Spleen (tissue), 11 donors: Measurements from ENCODE around the gene PDGFC. TPM values are rescaled to one million over a fixed set of nuclear protein-coding genes. Genes with fewer than 3 reads are reported as not detected.
A peak's percentile ranks its signal among the peaks of the same experiment; 100 is the strongest.

Source experiments
- DNase-seq: peaks from one replicate; pipeline ENCODE4 v3.0.0-alpha.2; 2020
- H3K27ac ChIP-seq, 8 donors: fragments of 200-600 bp; sonication (generic) in 7 of 8; 1 replicate in 4 of 8; 2 replicates in 4 of 8; pipeline versions ENCODE4 v1.5.0 to v1.8.0; 2016 to 2021; ENCODE audit warnings: inconsistent platforms in 4 of 8, mild to moderate bottlenecking in 4 of 8, moderate library complexity in 1 of 8
- H3K27me3 ChIP-seq, 7 donors: fragments of 200-600 bp; sonication (generic) in 6 of 7; replicated peaks in 1 of 7; 1 replicate in 4 of 7; 2 replicates in 3 of 7; pipeline versions ENCODE4 v1.5.0 to v1.8.0; 2016 to 2021; ENCODE audit warnings: inconsistent platforms in 3 of 7, mild to moderate bottlenecking in 1 of 7
- H3K36me3 ChIP-seq, 6 donors: fragments of 200-600 bp; sonication (generic) in 5 of 6; 1 replicate in 4 of 6; 2 replicates in 2 of 6; pipeline versions ENCODE4 v1.5.0 to v1.8.0; 2016 to 2021; ENCODE audit warnings: inconsistent platforms in 2 of 6
- H3K4me1 ChIP-seq, 6 donors: fragments of 200-600 bp; sonication (generic) in 5 of 6; 1 replicate in 3 of 6; 2 replicates in 3 of 6; pipeline versions ENCODE4 v1.5.0 to v1.8.0; 2016 to 2021; ENCODE audit warnings: inconsistent platforms in 3 of 6
- H3K4me3 ChIP-seq, 8 donors: fragments of 200-600 bp; sonication (generic) in 7 of 8; 1 replicate in 4 of 8; 2 replicates in 4 of 8; pipeline versions ENCODE4 v1.5.0 to v1.8.0; 2016 to 2021; ENCODE audit warnings: inconsistent platforms in 4 of 8, mild to moderate bottlenecking in 4 of 8, moderate library complexity in 2 of 8
- H3K9me3 ChIP-seq, 8 donors: fragments of 200-600 bp; sonication (generic) in 7 of 8; 1 replicate in 4 of 8; 2 replicates in 4 of 8; pipeline versions ENCODE4 v1.5.0 to v1.8.0; 2016 to 2021; ENCODE audit warnings: inconsistent platforms in 4 of 8
- POLR2A ChIP-seq, 3 donors: fragments of 450-650 bp; IDR thresholded peaks; one replicate each; pipeline ENCODE4 v1.5.1; 2017; ENCODE audit warnings: antibody characterized with exemption in 3 of 3, mild to moderate bottlenecking in 1 of 3
- POLR2AphosphoS5 ChIP-seq, 3 donors: sonication (generic); formaldehyde crosslinking; IDR thresholded peaks; one replicate each; pipeline ENCODE4 v1.5.1; 2017; ENCODE audit warnings: antibody characterized with exemption in 3 of 3
- WGBS, 5 donors: extraction: QIAGEN DNeasy Blood & Tissue Kit in 3 of 5; methylation state at CpG; one replicate each; pipeline versions ENCODE4 v1.1.5 to v1.1.7; 2013 to 2018; 5-methylcytosine and 5-hydroxymethylcytosine counted together
- intact Hi-C: fragments of 100-400 bp; cut with DNase I; formaldehyde crosslinking; loops from one replicate; pipeline ENCODE4 v1.15.0; 2023; ENCODE audit warnings: low total_unique reads
- polyA plus RNA-seq, 3 donors: library from polyadenylated mRNA; stranded (reverse); fragments of 200-250 nt; gene quantifications; one replicate each; pipeline ENCODE4 v1.2.1, GENCODE V29; 2013
- total RNA-seq, 7 donors: library from RNA; depleted of rRNA in 3 of 7; stranded (reverse); fragments of >200 nt in 3 of 7; fragmentation: NEBNext Ultra II Directional in 4 of 7; extraction: Animal tissue kit (Norgen Biotek cat#: 25700) in 4 of 7; gene quantifications; one replicate each; pipeline versions ENCODE4 v1.1.0 to v1.2.1, GENCODE V29; 2016 to 2021
- TF ChIP-seq, protein P1 (sequence below), 11 experiments: fragments of 200-600 bp in 7 of 11; fragments of 450-650 bp in 4 of 11; sonication (generic) in 4 of 11; IDR thresholded peaks in 8 of 11; conservative IDR thresholded peaks in 3 of 11; 1 replicate in 7 of 11; 2 replicates in 4 of 11; pipeline versions ENCODE4 v1.4.0 to v1.8.0; 2016 to 2021; ENCODE audit warnings: antibody characterized with exemption in 11 of 11, inconsistent platforms in 4 of 11, mild to moderate bottlenecking in 1 of 11
- donor health status: healthy with polysubstance abuse.
- donor health status: DM: no; HTN: no; CAD: no; lungs with moderate emphysema.
- donor health status: DM: no; HTN: no; CAD: no.
- donor health status: Bipolar disorder and iron deficiency.
- donor health status: healthy.
- donor health status: DM: no; HTN: no; CAD: no.
- donor health status: DM: yes; HTN: yes; CAD: no.

Gene PDGFC
- total and polyA plus RNA-seq, 10 donors: 1.6 to 24.7 (median 14.8) TPM

DNA sequence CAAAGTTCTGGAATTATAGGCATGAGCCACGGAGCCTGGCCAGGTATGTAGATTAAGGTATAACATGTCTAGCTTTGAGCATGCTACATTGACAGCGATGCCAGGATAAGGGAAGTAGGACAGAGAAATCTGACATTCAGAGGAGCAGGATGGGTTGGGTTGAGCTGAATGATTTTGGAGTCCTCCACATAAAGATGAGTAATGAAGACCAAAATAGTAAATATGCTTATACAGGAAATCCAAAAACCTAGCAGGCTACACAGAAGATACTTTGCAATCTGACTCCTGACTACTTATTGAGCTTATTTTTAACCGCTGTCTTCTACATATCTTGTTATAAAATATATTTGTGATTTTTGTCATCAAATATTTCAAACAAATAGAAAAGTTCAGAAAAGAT, 69.7 kb downstream of the PDGFC start:
- TF ChIP-seq, protein P1, sequence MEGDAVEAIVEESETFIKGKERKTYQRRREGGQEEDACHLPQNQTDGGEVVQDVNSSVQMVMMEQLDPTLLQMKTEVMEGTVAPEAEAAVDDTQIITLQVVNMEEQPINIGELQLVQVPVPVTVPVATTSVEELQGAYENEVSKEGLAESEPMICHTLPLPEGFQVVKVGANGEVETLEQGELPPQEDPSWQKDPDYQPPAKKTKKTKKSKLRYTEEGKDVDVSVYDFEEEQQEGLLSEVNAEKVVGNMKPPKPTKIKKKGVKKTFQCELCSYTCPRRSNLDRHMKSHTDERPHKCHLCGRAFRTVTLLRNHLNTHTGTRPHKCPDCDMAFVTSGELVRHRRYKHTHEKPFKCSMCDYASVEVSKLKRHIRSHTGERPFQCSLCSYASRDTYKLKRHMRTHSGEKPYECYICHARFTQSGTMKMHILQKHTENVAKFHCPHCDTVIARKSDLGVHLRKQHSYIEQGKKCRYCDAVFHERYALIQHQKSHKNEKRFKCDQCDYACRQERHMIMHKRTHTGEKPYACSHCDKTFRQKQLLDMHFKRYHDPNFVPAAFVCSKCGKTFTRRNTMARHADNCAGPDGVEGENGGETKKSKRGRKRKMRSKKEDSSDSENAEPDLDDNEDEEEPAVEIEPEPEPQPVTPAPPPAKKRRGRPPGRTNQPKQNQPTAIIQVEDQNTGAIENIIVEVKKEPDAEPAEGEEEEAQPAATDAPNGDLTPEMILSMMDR (IDR thresholded peaks at IDR 0.05 in 8 of 11, conservative IDR thresholded peaks at IDR 0.05 in 3 of 11): no peak
- TF ChIP-seq POLR2AphosphoS5 (IDR thresholded peaks at IDR 0.05): no peak
- no peak for TF ChIP-seq POLR2A (IDR thresholded peaks at IDR 0.05)
- no peaks in the 10 kb centered on the region for H3K36me3 ChIP-seq
- no peak overlapping the region for H3K27ac ChIP-seq
- no peak for DNase-seq
- intact Hi-C loops: no loop called here
- H3K4me1 ChIP-seq: no peaks in the 10 kb centered on the region
- no peaks in the 10 kb centered on the region for H3K9me3 ChIP-seq
- no peaks in the 10 kb centered on the region for H3K27me3 ChIP-seq
- H3K4me3 ChIP-seq: no peak overlapping the region
- WGBS, 5 donors: 71 to 84% (median 81%) methylated on average over 3 of the region's 3 CpGs

DNA sequence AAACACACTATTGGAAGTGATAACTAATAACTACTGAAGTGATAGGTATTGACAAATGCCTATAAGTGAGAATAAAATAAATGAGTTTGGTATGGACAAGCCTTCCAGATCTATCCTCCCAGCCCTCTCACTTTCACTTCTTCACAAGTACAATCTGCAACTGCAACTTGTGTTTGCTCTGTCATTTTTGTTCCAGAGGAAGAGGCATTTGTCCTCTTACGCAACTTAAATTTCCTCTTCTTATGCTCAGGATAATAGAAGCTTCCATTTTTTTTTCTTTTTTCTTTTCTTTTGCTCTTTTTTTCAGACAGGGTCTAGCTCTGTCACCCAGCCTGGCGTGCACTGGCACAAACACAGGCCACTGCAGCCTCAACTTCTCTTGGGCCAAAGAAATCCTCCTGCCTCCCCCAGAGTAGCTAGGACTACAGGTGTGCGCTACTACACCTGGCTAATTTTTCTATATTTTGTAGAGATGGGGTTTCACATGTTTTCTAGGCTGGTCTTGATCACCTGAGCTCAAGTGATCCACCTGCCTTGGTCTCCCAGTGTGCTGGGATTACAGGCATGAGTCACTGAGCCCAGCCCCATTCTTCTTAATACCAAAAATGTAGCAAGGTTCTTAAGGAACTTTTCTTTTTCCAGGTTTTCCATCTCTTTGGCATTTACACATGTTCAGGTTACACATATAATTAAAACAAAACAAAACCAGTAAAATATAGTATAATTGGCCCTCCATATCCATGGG, 73.1 kb downstream of the PDGFC start:
- H3K9me3 ChIP-seq: no peaks in the 10 kb centered on the region
- H3K27ac ChIP-seq: peak overlapping the region in 4 of 8 donors; percentile 34 to 63 (median 39)
- WGBS, 5 donors: 27 to 49% (median 42%) methylated on average over 3 of the region's 3 CpGs
- H3K4me3 ChIP-seq: no peak overlapping the region
- intact Hi-C loops: no loop called here
- no peak for DNase-seq
- TF ChIP-seq POLR2AphosphoS5 (IDR thresholded peaks at IDR 0.05): no peak
- TF ChIP-seq POLR2A (IDR thresholded peaks at IDR 0.05): no peak
- TF ChIP-seq, protein P1 (IDR thresholded peaks at IDR 0.05 in 8 of 11, conservative IDR thresholded peaks at IDR 0.05 in 3 of 11): no peak
- no peaks in the 10 kb centered on the region for H3K36me3 ChIP-seq
- H3K27me3 ChIP-seq: no peaks in the 10 kb centered on the region
- no peaks in the 10 kb centered on the region for H3K4me1 ChIP-seq

DNA sequence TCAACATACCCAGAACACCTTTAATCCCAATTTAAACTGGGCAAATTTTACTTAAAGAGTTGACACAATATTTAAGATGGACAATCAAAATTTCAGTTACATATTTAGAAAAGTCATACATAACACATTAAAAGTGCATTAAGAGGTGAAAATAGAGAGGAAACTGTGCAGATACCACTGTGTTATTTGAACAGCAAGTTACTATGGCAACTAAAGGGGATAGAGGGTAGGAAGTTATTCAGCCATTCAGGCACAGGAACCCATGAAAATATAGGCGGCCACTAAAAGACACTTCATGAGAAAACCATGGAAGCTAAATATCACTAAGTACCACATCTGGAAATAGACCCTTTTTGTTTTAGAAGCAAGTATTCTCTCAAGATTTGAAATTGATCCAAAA, 75.1 kb downstream of the PDGFC start:
- no peak overlapping the region for H3K4me3 ChIP-seq
- no peaks in the 10 kb centered on the region for H3K4me1 ChIP-seq
- no peak for TF ChIP-seq POLR2AphosphoS5 (IDR thresholded peaks at IDR 0.05)
- TF ChIP-seq, protein P1 (IDR thresholded peaks at IDR 0.05 in 8 of 11, conservative IDR thresholded peaks at IDR 0.05 in 3 of 11): no peak
- no peak for TF ChIP-seq POLR2A (IDR thresholded peaks at IDR 0.05)
- H3K9me3 ChIP-seq: no peaks in the 10 kb centered on the region
- H3K27ac ChIP-seq: no peak overlapping the region
- no peaks in the 10 kb centered on the region for H3K36me3 ChIP-seq
- DNase-seq: no peak
- H3K27me3 ChIP-seq: no peaks in the 10 kb centered on the region
- 27 to 43% (median 40%) methylated on average over 1 of the region's 1 CpG for WGBS, 5 donors
- intact Hi-C loops: no loop called here

DNA sequence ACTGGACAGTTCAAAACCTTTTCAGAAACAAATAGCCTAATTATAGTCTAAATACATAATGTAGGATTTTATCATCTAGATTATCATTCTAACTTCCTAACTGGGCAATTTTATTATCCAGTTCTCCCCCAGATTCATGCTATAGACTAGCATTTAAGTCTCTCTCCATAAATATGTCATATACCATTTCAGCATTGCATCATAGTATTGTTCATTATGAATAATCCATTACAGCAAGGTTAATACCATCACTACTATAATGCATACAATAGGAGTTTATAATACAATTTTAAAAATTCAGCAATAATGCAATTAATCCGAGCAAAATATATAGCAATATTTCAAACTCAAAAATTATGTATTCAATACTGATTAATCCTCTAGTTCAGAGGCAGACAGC, 77.4 kb downstream of the PDGFC start:
- TF ChIP-seq, protein P1 (IDR thresholded peaks at IDR 0.05 in 8 of 11, conservative IDR thresholded peaks at IDR 0.05 in 3 of 11): no peak
- no peak for TF ChIP-seq POLR2A (IDR thresholded peaks at IDR 0.05)
- no peak for TF ChIP-seq POLR2AphosphoS5 (IDR thresholded peaks at IDR 0.05)

More for the DNA sequence above, 77.4 kb downstream of the PDGFC start:
- H3K27me3 ChIP-seq: no peaks in the 10 kb centered on the region
- no peaks in the 10 kb centered on the region for H3K9me3 ChIP-seq
- no peak for DNase-seq
- WGBS, 5 donors: 71 to 92% (median 88%) methylated on average over 1 of the region's 1 CpG
- no peaks in the 10 kb centered on the region for H3K4me1 ChIP-seq
- intact Hi-C loops: no loop called here
- H3K4me3 ChIP-seq: no peak overlapping the region
- no peak overlapping the region for H3K27ac ChIP-seq
- H3K36me3 ChIP-seq: no peaks in the 10 kb centered on the region
